ENCODE data around the gene CLEC4C.

CLEC4C gene

GRCh38 chr12:7729746-7730145 lies 17.4 kb downstream of the CLEC4C start:
- in situ Hi-C loops (cut with MboI; ENCODE audit: low sequenced_read_pairs), result no loop called here

- in situ Hi-C loops (cut with MboI; ENCODE audit: low sequenced_read_pairs), result no loop called here
Observed at GRCh38 chr12:7723926-7724325, 23.2 kb downstream of the CLEC4C start.

DNA sequence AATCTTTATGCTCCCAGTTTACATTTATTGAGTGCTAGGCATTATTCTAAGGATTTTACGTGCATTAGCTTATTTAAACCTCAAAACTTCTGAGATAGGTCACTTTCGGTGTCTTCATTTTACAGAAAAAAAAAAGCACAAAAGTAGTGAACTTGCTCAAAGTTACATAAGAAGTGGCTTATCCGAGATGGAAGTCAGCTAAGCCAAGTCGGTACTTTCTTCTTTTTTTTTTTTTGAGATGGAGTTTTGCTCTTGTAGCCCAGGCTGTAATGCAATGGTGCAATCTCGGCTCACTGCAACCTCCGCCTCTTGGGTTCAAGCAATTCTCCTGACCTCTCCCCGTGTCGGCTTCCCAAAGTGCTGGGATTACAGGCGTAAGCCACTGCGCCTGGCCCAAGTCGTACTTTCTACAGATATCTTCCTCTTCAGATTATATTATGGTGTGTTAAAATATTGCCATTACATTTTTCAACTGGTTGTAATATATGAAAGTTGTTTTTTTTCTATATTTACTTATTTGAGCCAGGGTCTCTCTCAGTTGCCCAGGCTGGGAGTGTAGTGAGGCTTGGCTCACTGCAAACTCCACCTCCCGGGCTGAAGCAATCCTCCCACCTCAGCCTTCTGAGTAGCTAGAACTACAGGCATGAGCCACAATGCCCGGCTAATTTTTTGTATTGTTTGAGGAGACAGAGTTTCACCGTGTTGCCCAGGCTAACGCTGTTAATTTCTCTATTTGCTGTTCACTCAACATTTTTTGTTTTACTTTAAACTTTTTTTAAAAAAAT lies 27.0 kb downstream of the CLEC4C start:
- in situ Hi-C loops (cut with MboI; ENCODE audit: low sequenced_read_pairs), result no loop called here

GRCh38 chr12:7716381-7716780 lies 30.8 kb downstream of the CLEC4C start:
- in situ Hi-C loops (cut with MboI; ENCODE audit: low sequenced_read_pairs), result no loop called here

- in situ Hi-C loops (cut with MboI; ENCODE audit: low sequenced_read_pairs), result no loop called here
Observed at GRCh38 chr12:7712841-7713442, 34.2 kb downstream of the CLEC4C start.

DNA sequence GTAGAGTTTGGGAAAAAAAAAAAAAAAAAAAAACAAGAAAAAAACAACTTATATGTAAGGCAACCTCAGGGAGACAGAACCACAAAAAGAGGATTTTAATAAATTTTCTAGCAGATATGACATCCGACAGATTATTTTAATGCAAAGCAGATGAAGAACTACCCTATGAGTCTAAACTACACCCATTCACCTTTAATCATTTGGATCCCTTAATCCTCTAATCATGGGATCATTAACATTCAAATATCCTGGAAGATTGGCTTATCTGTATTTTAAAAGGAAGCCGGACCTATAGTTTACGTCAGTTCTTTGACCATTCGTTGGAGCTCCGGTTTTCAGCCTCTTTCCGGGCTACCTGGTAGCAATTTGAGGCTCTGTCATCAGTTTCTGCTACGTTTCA lies 36.0 kb downstream of the CLEC4C start, which contains the start of gene DPPA3:
TSS of gene DPPA3 (plus strand) at position 301 of the 400 bp plus-strand sequence. CDS start 138 bp downstream, outside the sequence.
- in situ Hi-C loops (cut with MboI; ENCODE audit: low sequenced_read_pairs), result no loop called here

DNA sequence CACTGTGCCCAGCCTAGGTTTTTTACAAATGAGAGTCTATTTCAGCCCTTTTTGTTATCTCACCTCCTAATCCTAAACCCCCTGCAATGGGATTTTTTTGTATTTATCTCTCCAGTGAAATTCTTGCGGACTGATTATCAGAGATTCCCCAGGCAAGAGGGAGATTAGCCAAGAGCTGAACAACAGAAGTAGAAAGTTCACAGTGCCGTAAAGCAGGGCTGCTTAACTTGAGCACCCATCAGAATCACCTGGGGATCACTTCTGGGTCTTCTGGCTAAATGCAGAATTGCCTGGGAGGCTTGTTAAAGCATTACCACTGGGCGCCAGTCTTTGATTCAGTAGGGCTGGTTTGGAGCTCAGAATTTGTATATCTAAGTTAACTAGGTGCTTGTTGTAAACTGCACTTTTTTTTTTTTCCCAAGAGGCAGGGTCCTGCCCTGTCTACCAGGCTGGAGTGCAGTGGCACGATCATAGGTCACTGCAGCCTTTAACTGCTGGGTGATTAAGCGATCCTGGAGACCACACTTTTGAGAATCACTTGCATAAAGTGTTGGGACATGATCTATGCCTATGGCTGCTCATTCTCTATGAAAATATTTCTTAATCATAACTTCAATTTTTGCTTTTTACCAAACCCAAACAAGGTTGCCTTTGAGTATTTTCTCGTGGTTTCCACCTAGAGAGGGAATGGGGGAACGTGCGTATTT lies 37.1 kb downstream of the CLEC4C start:
- in situ Hi-C loops (cut with MboI; ENCODE audit: low sequenced_read_pairs), result no loop called here

DNA sequence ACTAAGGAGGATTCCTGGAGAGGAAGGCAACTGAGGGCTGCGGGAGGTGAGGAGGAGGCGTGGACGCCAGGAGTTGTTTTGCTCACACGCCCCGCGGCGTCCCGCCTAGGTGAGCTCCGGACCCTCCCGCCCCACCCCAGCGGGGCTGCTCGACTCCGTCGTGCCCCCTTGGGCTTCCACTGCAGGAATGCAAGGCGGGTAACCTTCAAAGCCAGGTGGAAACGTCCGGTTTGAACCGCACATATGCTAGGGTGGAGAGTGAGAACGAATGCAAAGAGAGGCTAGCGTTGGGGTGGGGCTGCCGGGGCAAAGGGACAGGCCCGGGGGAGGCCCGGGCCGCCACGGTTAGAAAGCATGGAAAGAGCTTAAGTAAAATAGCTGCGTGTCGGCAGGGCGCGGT lies 41.3 kb downstream of the CLEC4C start:
- in situ Hi-C loops (cut with MboI; ENCODE audit: low sequenced_read_pairs), result no loop called here

DNA sequence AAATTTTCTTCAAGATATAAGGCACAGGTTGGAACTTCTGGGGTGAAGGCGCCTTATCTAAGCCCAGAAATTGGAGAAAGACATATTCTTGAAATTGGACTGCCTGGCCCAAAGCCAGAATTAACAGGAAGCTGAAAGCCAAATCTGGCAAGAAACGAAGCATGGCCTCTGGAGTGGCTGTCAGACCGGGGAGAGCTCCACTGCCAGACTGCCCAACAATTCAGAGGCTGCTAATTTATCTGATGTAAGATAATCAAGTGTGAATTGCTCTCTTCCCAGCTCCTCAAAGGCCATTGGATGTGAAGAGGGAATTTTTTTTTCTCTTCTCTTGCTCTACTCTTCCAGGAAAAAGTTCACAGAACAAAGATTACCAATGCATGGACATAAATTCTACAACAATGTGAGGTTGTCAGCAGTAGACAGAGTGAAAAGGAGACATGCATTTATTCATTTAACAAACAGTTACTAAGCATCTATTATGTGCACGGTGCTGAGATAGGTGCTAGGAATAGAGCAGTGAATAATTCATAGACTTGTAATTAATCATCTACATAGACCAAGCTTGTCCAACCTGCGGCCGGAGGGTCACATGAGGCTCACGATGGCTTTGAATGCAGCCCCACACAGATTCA lies 51.5 kb downstream of the CLEC4C start, which contains the start of gene GDF3:
TSS of gene GDF3 (minus strand) at position 210 of the 632 bp plus-strand sequence. CDS start at position 163, 47 bp downstream.
- in situ Hi-C loops (cut with MboI; ENCODE audit: low sequenced_read_pairs), result no loop called here

- in situ Hi-C loops (cut with MboI; ENCODE audit: low sequenced_read_pairs), result no loop called here
Observed at GRCh38 chr12:7695237-7695560, 52.0 kb downstream of the CLEC4C start.

DNA sequence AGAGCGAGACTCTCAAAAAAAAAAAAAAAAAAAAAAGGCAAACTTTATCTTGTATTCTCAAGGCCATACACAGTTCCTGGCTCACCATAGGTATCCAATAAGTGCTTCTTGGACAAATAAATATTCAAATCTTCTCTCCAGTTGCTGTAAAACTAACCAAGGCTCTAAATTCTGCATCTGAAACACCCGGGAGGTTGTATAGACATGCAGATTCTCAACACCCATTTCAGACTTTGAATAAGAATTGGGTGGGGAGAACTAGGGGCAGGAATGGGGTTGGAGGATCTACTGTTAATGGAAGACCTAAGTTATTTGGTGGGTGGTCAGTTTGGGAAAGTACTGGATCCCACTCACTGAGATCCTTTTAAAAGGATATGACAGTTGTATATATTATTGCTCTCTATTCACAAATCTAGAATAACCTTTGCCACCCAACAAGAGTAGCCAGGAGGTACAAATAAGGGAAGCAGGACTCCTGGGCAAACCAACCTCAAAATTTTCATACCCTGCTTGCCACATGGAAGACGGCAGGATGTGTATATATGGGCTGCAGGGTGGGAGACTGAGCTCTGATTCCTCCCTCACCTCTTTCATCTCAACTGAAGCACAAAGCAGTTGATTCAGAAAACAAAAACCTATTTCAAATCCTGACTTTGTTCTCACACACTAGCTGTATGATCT lies 52.5 kb downstream of the CLEC4C start:
- in situ Hi-C loops (cut with MboI; ENCODE audit: low sequenced_read_pairs), result no loop called here

DNA sequence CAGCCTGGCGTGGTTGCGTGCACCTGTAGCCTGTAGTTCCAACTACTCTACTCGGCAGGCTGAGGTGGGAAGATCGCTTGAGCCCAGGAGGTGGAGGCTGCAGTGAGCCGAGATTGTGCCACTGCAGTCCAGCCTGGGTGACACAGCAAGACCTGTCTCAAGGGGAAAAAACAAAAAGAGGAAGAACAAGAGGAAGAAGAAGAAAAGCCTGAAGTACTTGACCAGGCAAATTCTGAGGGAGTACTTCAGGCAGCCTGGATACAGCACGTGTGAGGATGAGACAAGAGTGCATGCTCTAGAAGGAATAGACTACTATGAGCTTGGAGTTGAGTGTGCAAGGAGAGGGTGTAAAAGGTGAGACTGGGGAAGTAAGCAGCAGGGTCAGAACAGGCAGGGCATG lies 53.4 kb downstream of the CLEC4C start:
- in situ Hi-C loops (cut with MboI; ENCODE audit: low sequenced_read_pairs), result no loop called here

DNA sequence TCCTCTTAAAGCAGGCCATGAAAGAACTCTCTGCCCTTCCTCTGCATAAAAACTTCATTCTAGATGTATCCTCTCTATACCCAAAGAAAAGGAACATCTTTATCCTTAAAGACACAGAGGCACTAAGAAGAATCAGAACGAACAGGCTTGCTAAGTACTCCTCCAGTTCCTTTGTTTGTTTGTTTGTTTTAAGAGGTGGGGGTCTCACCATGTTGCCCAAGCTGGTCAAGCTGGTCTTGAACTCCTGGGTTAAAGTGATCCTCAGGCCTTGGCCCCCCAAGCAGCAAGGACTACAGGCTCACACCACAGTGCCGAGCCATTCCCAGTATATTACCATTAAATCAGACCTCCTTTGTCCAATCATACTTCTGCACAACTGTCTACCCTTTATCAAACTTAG lies 65.6 kb downstream of the CLEC4C start:
- in situ Hi-C loops (cut with MboI; ENCODE audit: low sequenced_read_pairs), result loop anchor here (10.0 kb wide), 1 partner anchor 123 kb away; no protein-coding TSS in a partner anchor

Measured in HL-60/S4 (cell line).